ENCODE data around the gene MLXIP.
"Not testable (repeated sequence)": the region's sequence is repeated elsewhere in the genome, so short reads cannot be mapped to it uniquely, and the experiment has no call there.

The MLXIP gene

GRCh38 chr12:122078141-122079032, at the start of gene MLXIP:
Gene MLXIP, plus strand, starts transcription at chr12:122078756. Its CDS starts 98 bp downstream, at chr12:122078854.
- DNase-seq = peak; percentile 13 to 94 (median 87)

GRCh38 chr12:122028905-122029560, 49.5 kb upstream of the MLXIP start:
- no peak for DNase-seq

GRCh38 chr12:122029620-122030423, 48.7 kb upstream of the MLXIP start:
- DNase-seq = no peak

- DNase-seq = no peak
Observed at GRCh38 chr12:122030424-122031035, 48.0 kb upstream of the MLXIP start.

GRCh38 chr12:122031342-122032216, 47.0 kb upstream of the MLXIP start:
- DNase-seq = peak in 7 of 58 donors; percentile 5 to 31 (median 15)

GRCh38 chr12:122032580-122032979, 46.0 kb upstream of the MLXIP start:
- no peak for DNase-seq

- peak in 3 of 58 donors; percentile 9 to 27 (median 14) for DNase-seq
Observed at GRCh38 chr12:122035292-122035691, 43.3 kb upstream of the MLXIP start.

- no peak for DNase-seq
Observed at GRCh38 chr12:122036153-122036552, 42.4 kb upstream of the MLXIP start.

GRCh38 chr12:122040579-122041386, 37.8 kb upstream of the MLXIP start:
- no peak for DNase-seq

- not testable (repeated sequence) for DNase-seq
Observed at GRCh38 chr12:122041458-122041857, 37.1 kb upstream of the MLXIP start.

- no peak for DNase-seq
Observed at GRCh38 chr12:122042910-122043309, 35.6 kb upstream of the MLXIP start.

- DNase-seq = no peak
Observed at GRCh38 chr12:122043476-122043875, 35.1 kb upstream of the MLXIP start.

GRCh38 chr12:122045262-122045661, 33.3 kb upstream of the MLXIP start:
- no peak for DNase-seq

GRCh38 chr12:122046145-122046544, 32.4 kb upstream of the MLXIP start:
- no peak for DNase-seq

- no peak for DNase-seq
Observed at GRCh38 chr12:122048151-122048550, 30.4 kb upstream of the MLXIP start.

GRCh38 chr12:122049827-122050226, 28.7 kb upstream of the MLXIP start:
- DNase-seq = no peak

- DNase-seq = no peak
Observed at GRCh38 chr12:122050706-122051105, 27.9 kb upstream of the MLXIP start.

GRCh38 chr12:122051231-122051876, 27.2 kb upstream of the MLXIP start:
- peak in 1 of 58 donors; percentile 13 for DNase-seq

GRCh38 chr12:122052285-122052684, 26.3 kb upstream of the MLXIP start:
- no peak for DNase-seq

Measured in anterior cingulate cortex (tissue), 58 donors.